GM23338 (cell line): ENCODE measurements around the gene CCDC175.

ENCODE experiments used
- EZH2 ChIP-seq: fragments of 200-600 bp; sonication (generic); IDR thresholded peaks from one replicate; pipeline ENCODE4 v1.8.0; 2017; ENCODE audit warnings: antibody characterized with exemption, mild to moderate bottlenecking, low read depth; ENCODE audit not compliant: unreplicated experiment
- EZH2phosphoT487 ChIP-seq: fragments of 200-600 bp; sonication (generic); IDR thresholded peaks from one replicate; pipeline ENCODE4 v1.8.1; 2018; ENCODE audit warnings: antibody characterized with exemption; ENCODE audit not compliant: unreplicated experiment
- POLR2AphosphoS5 ChIP-seq: IDR thresholded peaks from 2 replicates; pipeline ENCODE4 v1.6.1; 2016; ENCODE audit warnings: antibody characterized with exemption, low read depth
- TF ChIP-seq, protein P1 (sequence below), 2 experiments: fragments of 200-600 bp in 1 of 2; sonication (generic) in 1 of 2; conservative IDR thresholded peaks; 2 replicates each; pipeline versions ENCODE4 v1.5.1 to v1.6.1; 2016 to 2017; ENCODE audit warnings: antibody characterized with exemption in 2 of 2, low read depth in 2 of 2, mild to moderate bottlenecking in 2 of 2, moderate library complexity in 1 of 2

- TF ChIP-seq, protein P1, sequence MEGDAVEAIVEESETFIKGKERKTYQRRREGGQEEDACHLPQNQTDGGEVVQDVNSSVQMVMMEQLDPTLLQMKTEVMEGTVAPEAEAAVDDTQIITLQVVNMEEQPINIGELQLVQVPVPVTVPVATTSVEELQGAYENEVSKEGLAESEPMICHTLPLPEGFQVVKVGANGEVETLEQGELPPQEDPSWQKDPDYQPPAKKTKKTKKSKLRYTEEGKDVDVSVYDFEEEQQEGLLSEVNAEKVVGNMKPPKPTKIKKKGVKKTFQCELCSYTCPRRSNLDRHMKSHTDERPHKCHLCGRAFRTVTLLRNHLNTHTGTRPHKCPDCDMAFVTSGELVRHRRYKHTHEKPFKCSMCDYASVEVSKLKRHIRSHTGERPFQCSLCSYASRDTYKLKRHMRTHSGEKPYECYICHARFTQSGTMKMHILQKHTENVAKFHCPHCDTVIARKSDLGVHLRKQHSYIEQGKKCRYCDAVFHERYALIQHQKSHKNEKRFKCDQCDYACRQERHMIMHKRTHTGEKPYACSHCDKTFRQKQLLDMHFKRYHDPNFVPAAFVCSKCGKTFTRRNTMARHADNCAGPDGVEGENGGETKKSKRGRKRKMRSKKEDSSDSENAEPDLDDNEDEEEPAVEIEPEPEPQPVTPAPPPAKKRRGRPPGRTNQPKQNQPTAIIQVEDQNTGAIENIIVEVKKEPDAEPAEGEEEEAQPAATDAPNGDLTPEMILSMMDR (conservative IDR thresholded peaks at IDR 0.05; ENCODE audit: low read depth in 2 of 2), result no peak
- TF ChIP-seq EZH2phosphoT487 (no peak), POLR2AphosphoS5 (no peak), EZH2 (no peak)
Observed at GRCh38 chr14:59481871-59482540, 94.6 kb downstream of the CCDC175 start.
